Gastroesophageal sphincter (tissue), 2 donors: ENCODE data around the gene SSNA1.

ENCODE experiments used
- EP300 ChIP-seq: sonication (generic); formaldehyde crosslinking; IDR thresholded peaks from one replicate; pipeline ENCODE4 v1.6.1; 2017; ENCODE audit warnings: antibody characterized with exemption, mild to moderate bottlenecking
- POLR2A ChIP-seq, 2 donors: fragments of 450-650 bp; IDR thresholded peaks; one replicate each; pipeline ENCODE4 v1.6.1; 2017; ENCODE audit warnings: antibody characterized with exemption in 2 of 2, mild to moderate bottlenecking in 2 of 2, moderate library complexity in 1 of 2

- TF ChIP-seq POLR2A (IDR thresholded peaks at IDR 0.05): no peak
- TF ChIP-seq EP300: no peak
Observed at GRCh38 chr9:137178939-137179630, 9.4 kb upstream of the SSNA1 start.
